ENCODE results near the gene ARNT2.

DNA sequence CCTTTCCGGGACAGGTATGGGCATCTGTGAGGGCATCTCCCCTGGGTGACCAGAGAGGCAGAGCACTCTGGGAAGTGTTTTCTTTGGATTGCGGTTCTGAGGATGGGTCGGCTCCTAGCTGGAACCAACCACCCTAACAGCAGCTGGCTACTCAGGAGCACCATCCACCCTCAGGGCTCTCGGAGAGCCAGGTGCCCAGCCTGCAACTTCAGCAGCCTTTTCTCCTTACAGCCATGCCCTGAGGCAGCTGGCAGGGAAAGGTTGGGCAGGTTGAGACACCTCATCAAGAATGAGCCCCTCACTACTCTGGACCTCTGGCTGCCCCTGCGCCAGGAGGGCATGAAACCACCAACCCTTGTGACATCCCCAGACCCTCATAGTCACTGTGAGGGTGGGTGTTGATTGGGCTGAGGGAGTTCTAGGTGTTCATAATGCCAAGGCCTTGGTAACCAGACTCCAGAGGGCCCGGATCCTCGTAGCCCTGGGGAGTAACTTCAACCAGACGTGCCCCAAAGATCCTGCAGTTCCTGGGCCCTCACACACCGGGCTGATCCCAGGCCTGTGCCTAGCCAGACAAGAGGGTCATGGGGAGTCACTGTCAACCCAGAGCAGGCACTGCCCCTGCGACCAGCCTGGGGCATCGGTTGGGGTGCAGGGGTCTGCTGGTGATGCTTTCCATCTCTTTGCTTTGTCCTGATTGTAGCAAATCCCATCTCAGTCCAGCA lies 176.5 kb downstream of the ARNT2 start:
- TF ChIP-seq, protein P1, sequence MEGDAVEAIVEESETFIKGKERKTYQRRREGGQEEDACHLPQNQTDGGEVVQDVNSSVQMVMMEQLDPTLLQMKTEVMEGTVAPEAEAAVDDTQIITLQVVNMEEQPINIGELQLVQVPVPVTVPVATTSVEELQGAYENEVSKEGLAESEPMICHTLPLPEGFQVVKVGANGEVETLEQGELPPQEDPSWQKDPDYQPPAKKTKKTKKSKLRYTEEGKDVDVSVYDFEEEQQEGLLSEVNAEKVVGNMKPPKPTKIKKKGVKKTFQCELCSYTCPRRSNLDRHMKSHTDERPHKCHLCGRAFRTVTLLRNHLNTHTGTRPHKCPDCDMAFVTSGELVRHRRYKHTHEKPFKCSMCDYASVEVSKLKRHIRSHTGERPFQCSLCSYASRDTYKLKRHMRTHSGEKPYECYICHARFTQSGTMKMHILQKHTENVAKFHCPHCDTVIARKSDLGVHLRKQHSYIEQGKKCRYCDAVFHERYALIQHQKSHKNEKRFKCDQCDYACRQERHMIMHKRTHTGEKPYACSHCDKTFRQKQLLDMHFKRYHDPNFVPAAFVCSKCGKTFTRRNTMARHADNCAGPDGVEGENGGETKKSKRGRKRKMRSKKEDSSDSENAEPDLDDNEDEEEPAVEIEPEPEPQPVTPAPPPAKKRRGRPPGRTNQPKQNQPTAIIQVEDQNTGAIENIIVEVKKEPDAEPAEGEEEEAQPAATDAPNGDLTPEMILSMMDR (conservative IDR thresholded peaks at IDR 0.05; ENCODE audit: low read depth in 2 of 2) = no peak
- TF ChIP-seq EZH2phosphoT487 (IDR thresholded peaks at IDR 0.05; ENCODE audit: unreplicated experiment) (no peak), POLR2AphosphoS5 (IDR thresholded peaks at IDR 0.05; ENCODE audit: low read depth) (no peak), JUNB (IDR thresholded peaks at IDR 0.05; ENCODE audit: unreplicated experiment) (no peak)
- TF ChIP-seq, protein P2, sequence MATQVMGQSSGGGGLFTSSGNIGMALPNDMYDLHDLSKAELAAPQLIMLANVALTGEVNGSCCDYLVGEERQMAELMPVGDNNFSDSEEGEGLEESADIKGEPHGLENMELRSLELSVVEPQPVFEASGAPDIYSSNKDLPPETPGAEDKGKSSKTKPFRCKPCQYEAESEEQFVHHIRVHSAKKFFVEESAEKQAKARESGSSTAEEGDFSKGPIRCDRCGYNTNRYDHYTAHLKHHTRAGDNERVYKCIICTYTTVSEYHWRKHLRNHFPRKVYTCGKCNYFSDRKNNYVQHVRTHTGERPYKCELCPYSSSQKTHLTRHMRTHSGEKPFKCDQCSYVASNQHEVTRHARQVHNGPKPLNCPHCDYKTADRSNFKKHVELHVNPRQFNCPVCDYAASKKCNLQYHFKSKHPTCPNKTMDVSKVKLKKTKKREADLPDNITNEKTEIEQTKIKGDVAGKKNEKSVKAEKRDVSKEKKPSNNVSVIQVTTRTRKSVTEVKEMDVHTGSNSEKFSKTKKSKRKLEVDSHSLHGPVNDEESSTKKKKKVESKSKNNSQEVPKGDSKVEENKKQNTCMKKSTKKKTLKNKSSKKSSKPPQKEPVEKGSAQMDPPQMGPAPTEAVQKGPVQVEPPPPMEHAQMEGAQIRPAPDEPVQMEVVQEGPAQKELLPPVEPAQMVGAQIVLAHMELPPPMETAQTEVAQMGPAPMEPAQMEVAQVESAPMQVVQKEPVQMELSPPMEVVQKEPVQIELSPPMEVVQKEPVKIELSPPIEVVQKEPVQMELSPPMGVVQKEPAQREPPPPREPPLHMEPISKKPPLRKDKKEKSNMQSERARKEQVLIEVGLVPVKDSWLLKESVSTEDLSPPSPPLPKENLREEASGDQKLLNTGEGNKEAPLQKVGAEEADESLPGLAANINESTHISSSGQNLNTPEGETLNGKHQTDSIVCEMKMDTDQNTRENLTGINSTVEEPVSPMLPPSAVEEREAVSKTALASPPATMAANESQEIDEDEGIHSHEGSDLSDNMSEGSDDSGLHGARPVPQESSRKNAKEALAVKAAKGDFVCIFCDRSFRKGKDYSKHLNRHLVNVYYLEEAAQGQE (IDR thresholded peaks at IDR 0.05; ENCODE audit: unreplicated experiment) = no peak
